Midbrain (tissue), 1 donor: ENCODE measurements around the gene UAP1.

Source experiments
- DNase-seq: peaks from one replicate; lab custom pipeline; 2025; lab: John Stamatoyannopoulos, UW

Gene UAP1

DNA sequence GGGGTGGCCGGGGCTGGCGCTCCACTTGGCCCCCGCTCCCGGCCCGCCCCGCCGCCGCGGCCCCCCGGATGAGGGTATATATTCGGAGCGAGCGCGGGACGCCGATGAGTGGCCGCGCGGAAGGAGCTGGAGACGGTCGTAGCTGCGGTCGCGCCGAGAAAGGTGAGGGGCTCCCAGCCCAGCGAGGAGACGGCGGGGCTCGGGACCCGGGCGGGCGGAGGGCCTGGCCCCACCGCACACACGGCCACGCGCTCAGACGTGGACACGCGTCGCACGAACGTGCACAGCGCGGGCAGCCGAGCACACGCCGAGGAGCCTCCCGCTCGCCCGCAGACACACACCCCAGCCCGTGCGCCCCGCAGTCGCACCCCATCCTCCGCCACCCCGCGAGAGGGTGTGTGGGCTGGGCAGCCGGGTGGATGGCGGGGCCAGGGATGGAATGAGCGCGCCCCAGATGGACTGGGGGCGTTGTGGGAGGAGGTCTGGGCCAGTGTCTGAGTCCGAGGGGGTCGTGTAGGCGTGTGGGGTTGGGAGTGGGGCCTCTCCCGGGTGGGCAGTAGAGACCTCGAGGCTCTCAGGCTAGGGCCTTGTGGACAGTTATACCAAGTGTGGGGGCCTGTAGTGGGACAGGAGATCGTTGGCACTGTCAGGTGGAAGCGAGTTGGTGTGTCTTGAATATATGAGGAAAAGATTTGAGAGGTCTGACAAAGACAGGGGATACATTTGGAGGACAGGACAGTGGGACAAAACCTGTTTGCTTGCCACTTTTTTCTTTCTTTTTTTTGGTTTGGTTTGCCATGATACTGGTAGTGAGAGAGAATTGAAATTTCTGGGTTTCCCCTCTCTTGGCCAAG, at the start of gene UAP1:
UAP1 (plus strand) TSS at position 107 of the 854 bp plus-strand sequence. CDS start 4,347 bp downstream, outside the sequence.
- peak; percentile 18 for DNase-seq

DNA sequence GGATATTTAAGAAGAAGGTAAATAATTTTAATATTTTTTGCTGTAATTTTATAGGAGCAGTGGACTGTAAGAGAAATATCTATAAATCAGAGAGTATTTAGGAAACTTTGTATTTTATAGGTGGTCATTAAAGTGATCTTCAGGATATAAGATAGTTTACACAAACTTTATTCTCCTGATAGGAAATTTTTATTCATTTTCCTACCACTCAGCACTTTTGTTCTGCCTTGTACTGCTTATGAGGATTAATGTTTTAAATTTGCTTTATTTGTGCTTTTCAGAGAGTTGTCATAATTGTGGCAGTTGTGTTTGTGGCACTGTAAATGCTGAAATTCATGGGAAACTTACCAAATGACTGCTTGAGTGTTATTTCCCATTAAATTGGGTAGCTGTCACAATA, 34.2 kb upstream of the UAP1 start:
- DNase-seq = no peak

DNA sequence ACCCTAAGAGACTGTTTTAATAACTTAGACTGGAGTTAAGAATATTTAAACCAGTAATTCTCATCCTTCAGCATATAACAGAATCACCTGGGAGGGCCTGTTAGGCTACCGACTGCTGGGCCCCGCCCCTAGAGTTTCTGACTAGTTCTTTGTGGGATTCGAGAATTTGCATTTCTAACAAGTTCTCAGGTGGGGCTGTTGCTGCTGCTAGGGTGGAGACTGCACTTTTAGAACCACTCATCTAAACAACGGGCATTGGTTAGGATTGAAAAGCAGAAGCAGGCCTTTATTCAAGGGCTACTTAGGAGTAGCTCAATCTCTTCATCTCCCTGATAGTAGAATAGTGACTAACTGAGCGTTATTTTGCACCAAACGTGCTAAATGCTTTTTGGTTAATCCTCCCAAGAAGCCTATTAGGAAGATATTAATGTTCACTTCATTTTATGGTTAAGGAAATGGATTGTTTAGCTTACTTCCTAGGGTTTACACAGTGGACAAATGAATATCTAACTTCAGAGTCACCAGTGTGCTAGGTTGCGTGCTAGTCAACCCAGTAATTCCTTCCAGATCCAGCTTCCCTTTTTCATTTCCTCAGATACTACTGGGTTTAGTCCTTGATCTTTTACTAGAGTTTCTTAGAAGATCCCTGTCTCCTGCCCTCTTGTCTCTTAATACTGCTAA, 31.1 kb upstream of the UAP1 start:
- DNase-seq = no peak

DNA sequence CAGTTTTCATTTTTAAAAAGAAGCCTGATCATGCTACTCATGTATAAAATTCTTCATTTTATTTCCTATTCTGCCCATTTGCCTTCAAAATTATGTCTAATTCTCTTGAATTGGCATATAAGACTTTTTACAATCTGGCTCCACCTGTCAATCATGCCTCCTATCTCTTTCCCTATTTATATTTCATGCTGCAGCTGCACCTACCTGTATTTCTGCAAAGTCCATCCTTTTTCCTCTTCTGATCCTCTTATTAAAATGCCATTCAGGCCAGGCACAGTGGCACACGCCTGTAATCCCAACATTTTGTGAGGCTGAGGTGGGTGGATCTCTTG, 30.6 kb upstream of the UAP1 start:
- DNase-seq = no peak

DNA sequence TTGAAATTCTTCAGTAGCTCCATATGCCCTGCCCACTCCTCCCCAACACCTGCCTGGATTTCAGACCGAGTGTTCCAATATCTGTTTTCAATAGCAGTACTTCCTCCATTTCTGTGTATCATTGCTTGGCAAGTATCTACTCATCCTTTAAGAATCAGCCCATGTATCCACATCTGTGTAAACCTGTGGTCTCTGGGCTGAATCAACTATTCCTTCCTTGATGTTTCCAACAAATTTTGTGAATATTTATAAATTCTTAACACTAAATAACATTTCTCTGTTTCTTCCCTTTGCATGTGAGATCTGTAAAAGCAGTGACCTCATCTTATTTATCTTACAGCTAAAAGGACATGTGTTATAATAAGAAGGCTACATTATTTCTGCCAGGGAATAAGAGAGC, 26.0 kb upstream of the UAP1 start:
- DNase-seq = no peak

DNA sequence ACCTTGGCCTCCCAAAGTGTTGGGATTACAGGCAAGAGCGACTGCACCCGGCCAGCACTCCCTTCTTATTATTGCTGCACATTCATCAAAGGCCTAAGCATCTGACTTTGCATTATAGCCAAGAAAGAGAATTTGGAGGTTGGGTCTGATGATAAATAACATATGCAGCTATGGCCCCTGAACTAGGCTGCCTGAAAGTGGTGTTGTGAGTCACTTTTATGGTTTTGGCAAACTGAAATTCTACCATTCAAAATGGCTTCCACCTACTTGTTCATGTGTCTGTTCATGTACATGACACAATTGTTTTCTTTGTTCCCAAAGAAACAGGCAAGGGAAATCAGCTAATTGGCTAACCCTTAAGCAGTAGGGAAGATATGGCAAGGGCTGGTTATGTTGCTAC, 25.0 kb upstream of the UAP1 start:
- DNase-seq = no peak

DNA sequence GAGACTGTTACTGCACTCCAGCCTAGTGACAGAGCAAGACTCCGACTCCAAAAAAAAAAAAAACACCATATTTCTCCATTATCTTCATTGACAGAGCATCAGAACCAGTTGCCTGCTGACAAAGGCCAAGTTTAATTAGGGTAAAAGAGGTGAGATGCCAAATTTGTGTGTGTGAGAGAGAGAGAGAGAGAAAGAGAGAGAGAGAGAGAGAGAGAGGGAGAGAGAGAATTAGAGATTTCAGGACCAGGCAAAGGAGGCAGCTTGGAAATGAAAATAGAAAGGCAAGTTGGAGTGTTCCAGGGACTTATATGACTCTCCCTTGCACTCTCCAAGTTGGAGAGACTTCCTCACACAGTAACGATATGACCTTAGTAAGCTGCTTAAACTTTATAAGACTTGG, 24.3 kb upstream of the UAP1 start:
- DNase-seq = no peak

DNA sequence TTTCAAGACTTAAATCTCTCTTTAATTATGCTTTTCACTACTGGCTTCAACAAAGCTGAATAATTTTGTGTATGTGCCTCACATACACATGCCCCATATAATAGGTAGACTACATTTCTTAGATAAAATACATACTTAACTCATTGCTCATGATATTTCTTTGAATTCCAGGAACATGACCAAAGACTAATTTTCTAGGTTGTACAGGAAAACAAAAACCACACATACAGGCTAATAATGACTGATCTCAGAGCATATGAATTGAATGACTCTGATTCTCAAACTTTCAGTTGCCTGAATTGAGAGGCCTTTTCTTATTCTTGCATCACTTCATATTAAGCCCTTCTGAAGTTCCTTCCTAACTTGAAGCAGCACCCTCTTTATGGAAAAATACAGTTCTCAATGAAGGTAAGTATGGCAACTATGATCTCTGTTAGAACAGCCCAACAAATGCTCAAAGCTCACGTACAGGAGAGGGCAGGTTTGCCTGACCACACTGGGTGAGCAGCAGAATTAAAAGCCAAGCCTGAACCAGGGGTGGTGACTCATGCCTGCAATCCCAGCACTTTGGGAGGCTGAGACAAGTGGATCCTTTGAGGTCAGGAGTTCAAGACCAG, 22.6 kb upstream of the UAP1 start:
- no peak for DNase-seq

DNA sequence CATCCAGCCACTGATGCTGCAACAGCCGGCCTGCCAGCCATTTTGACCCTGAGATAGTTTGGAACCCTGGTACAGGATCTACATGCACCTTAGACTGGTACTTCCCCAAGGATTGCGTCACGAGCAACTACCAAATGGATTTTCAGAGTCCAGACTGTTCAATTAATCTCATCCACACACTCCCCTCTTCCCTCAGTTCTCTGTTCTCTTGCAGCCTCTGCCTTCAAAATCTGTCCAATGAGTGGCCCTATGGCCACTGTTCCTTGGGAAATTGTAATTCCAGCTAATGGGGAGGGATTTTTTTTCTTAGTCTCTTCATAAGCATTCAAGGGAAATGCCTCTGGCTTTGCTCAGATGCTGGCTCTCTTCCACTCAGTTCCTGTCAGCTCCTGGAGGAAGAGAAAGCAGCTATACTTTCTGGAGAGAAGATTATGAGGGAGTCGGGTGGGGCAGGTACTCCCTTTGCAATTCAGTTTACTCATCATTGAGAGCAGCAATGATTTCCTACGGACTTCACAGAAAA, 19.8 kb upstream of the UAP1 start:
- DNase-seq = no peak

DNA sequence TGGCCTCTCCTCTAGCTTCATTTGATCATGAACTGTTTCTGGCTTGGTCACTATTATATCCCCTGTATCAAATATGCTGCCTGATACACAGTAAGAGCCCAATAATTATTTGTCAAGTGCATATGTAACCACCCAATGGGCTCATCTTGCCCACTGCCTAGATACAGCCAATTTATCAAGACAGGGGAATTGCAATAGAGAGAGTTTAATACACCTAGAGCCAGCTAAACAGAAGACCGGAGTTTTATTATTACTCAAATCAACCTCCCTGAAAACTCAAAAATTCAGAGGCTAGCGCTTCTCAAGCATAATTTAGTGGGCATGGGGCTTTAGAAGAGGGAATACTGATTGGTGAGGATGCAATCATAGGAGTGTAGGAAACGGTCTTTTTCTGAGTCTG, 18.3 kb upstream of the UAP1 start:
- no peak for DNase-seq

DNA sequence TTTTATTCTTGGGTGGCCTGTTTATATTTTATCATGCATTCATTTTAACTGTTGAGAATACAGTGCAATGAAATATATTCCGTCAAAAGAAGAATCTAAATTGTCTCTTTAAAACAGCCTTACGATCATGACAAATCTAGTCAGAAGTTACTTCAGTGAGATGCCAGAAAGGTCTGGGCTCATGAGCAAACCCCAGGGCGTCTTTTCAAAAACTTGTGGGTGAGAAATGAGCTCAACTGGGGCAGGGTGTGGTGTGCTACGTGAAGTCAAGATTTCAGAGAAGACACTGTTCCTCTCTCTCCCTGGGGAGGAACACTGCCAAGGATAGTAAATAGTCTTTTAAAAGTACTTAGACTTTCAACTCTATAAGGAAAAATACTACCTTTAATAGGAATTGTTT, 13.4 kb upstream of the UAP1 start:
- DNase-seq = no peak

DNA sequence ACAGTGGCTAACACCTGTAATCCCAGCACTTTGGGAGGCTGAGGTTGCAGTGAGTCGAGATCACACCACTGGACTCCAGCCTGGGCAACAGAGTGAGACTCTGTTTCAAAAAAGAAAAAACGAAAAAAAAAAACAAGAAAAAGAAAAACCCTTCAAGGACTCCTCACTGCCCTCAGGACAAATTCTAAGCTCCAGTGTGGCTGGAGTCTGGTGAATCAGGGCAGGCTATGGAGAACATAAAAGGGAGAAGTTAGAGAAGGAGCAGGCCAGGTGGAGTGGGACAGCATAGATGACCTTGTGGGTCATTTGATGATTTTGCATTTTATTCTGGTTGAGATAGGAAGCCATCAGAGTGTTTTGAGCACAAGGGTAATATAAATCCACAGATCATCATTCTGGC, 12.5 kb upstream of the UAP1 start:
- no peak for DNase-seq

DNA sequence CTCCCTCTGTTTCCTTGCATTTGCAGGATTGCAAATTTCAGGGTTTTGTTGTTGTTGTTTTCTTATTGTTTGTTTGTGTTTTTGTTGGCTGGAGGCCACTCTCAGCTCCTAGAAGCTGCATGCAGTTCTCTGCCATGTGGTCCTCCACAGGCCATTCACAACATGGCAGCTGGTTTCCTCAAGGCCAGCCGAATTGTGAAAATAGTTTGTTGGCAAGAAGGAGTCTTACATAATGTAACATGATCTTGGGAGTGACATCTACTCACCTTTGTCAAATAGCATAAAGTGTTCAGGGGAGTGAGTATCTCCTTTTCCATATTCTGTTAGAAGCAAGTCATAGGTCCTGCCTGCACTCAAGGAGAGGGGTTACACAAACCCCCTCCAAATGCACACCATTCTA, 10.6 kb upstream of the UAP1 start:
- DNase-seq = no peak

DNA sequence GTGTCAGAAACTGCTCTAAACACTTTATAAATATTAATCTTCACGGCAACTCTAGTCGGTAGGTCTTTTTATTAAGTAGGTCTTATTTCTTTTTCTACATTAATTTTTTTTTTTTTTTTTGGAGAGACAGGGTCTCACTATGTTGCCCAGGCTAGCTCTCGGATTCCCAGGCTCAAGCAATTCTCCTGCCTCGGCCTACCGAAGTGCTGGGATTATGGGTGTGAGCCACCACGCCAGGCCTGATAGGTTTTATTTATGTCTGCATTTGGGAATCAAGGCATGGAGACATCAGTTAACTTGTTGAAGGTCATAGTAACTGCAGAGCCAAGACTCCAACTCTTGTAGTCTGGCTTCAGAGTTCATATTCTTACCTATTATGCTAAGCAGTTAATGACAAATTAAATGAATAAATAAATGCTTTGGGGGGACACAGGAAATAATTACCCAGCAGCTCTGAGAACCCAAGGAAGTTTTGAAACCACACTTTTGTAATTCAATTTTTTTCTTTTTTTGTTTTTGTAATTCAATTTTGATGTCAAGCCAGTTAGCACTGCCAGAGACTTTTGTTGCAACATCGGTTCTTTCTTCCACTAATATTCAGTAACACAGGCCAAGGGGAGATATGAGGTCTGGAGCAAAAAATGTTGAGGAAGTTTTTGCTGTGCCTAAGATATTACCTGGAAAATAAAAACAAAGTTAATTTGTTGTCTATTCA, 9.4 kb upstream of the UAP1 start:
- no peak for DNase-seq

DNA sequence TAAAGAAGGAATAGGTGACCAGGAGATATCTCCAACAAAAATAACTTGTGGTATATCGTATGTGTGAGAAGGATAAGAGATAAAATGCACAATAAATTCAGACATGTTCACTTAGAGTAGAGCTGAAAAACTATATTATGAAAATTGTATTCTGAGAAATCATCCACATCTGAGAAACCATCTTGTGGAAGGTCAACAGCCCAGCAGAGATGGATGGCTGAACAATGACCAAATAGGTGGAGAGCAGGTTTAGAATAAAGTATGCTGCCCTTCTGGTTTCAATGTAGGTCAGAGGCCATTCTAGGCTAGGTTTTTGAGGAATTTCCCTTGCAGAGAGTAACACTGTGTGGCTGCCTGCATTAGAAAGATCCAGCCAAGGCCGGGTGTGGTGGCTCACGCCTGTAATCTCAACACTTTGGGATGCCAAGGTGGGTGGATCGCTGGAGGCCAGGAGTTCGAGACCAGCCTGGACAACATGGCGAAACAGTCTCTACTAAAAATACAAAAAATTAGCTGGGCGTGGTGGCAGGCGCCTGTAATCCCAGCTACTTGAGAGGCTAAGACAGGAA, 8.8 kb upstream of the UAP1 start:
- no peak for DNase-seq

DNA sequence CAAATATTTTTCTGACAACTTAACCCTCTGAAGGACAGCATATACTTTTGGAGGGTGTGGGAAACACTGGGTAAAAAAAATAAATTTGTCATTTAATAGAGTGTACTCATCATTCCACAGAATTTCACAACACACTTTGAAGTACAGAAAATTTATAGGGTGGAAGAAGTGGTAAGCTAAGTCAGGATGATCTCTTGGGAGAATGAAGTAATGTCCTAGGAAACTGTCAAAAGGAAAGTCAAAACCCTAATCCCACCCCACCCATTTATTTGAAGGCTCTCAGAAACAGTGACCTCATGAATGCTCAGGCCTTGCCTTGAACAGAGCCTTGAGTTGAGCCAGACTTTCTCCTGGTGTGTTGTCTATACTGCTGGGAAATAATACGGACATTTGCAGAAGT, 7.3 kb upstream of the UAP1 start:
- no peak for DNase-seq

DNA sequence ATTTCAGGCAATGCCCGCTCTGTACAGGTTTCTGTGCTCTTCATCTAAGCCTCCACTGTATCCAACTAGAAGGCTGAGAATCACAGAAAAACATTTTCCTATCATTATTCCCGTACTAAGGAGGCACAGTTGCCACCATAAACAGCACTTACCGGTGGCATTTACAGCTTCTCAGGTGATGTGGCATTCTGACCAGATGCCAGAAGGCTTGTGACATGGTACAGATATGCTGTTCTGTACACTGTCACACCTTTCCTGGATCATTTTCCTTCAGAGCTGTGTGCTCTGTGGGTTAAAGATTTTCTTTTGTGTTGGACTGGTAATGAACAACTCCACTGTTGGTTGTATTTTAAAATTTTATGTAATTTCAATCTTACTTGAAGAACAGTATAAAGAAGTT, 4.0 kb upstream of the UAP1 start:
- DNase-seq = no peak

DNA sequence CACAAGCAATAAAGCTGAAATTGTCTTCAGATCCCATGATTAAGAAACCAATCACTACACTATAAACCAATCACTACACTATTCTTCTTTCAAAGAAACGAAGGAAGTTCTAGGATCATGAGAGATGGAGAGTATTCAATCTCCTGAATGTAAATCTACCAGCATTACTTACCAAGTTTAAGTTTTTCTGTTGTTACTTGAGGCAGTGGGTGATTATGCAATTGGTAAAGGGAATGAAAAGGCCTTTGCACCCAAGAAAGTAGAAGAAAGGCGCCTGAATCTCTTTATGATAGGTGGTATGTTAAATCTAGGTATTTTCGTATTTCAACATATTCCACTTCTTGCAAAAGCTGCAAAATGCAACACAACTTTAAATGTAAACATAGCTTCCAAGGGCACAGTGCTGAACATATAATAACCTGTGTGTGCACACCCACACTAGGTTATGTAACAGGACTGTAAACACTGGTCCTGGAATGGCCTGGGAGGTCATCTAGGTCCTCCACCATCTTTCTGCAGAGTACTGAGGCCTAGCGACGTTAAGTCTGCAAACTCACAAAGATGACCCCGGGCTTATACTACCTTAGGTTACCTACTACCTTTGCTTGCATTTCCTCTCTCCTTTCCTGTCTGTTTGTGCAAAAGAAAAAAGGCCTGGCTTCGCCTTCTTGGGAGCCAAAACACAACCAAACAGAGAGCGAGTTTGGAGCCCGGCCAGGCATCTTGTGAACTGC, 1.1 kb upstream of the UAP1 start:
- no peak for DNase-seq

DNA sequence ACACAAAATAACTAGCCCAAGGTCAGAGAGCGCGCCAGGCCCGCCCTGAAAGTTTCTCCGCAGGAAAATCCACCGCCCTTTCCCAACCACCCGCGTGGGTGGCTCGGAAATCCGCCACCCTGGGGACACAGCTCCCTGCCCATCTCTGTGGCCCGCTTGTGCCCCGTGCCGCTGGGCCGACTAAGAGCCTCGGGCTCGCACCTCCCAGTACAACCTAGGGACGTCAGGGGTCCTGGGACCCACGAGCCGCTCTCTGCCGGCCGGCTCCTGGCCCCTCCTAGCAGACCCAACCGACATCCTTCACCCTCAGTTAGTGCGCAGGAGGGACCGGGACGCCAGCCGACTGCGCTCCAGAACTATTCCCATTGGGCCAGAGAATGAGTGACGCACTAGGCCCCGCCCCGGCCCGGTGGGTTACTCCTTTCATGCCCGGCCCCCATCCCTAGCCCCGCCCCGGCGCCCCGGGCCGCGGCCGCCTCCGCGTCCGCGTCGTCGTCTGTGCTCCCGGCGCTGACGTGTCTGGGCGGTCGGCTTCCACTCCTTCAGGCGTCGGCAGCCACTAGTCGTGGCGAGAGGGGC, 396 bp upstream of the UAP1 start:
- peak; percentile 95 for DNase-seq

DNA sequence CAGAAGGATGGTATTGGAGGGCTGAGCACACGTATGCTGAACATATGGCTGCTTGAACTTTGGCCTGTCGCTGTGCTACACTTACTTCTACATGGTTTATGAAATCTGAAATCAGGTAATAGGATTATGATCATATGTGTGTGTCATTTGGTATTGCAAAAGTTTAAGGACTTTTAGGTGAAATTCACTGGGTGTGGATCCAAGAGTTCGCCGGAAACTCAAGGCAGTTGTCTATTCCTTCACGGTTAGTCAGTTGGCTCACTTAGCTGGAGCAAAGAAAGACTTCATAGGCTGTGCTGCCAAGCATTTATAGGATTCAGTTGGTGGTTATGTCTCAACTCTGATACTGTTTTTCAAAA, 927 bp downstream of the UAP1 start:
- DNase-seq = no peak

DNA sequence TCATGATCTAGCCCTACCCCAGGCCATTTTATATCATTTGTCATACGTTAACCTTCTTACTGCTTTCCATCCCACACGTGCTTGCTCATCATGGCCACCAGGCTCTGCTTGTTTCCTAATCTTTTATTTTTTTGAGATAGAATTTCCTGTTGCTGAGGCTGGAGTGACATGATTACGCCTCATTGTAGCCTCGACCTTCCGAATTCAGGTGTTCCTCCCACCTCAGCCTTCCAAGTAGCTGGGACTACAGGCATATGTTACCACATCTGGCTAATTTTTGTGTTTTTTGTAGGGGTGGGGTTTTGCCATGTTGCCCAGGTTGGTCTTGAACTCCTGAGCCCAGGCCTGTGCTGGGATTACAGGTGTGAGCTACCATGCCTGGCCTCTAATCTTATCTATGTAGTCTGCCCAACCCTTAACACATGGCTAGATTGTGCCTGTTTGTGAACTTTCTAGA, 3.3 kb downstream of the UAP1 start:
- DNase-seq = no peak
